HG03060 (cell line): Measurements from ENCODE around the gene WDR36.

Source experiments
- ATAC-seq: cut with Tn5 transposase; IDR thresholded peaks from one replicate; pipeline ENCODE4 v1.9.1; 2021; ENCODE audit warnings: low read depth, moderate number of reproducible peaks; ENCODE audit not compliant: unreplicated experiment

Gene WDR36

DNA sequence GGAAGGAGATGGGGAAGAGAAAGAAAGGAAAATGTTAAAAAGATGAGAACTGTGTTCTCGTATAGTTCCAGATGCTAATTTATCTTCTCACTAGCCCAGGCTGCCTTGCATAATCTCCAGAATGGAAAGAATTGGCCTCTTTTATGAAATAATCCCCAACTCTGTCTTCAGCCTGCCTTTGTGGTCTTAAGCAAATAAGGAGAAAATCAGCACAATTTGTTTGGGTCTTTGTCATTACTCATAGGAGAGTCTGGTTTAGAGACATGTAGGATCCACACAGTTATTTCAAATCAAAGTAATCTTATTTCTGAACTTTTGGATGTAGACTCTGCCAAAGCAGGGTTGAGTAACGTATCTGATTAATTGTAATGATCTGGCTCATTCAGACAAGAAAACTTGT, 81.3 kb downstream of the WDR36 start:
- no peak for ATAC-seq
